ENCODE measurements around the gene CMC2. TPM values are rescaled to one million over a fixed set of nuclear protein-coding genes. Genes with fewer than 3 reads are reported as not detected.
A peak's percentile ranks its signal among the peaks of the same experiment; 100 is the strongest.

The CMC2 gene
- total and polyA plus RNA-seq, 2 of the 13 experiments (the other 11 are each of a cell fraction or from before 2014, with no cell fraction given) = 116 to 129 TPM

DNA sequence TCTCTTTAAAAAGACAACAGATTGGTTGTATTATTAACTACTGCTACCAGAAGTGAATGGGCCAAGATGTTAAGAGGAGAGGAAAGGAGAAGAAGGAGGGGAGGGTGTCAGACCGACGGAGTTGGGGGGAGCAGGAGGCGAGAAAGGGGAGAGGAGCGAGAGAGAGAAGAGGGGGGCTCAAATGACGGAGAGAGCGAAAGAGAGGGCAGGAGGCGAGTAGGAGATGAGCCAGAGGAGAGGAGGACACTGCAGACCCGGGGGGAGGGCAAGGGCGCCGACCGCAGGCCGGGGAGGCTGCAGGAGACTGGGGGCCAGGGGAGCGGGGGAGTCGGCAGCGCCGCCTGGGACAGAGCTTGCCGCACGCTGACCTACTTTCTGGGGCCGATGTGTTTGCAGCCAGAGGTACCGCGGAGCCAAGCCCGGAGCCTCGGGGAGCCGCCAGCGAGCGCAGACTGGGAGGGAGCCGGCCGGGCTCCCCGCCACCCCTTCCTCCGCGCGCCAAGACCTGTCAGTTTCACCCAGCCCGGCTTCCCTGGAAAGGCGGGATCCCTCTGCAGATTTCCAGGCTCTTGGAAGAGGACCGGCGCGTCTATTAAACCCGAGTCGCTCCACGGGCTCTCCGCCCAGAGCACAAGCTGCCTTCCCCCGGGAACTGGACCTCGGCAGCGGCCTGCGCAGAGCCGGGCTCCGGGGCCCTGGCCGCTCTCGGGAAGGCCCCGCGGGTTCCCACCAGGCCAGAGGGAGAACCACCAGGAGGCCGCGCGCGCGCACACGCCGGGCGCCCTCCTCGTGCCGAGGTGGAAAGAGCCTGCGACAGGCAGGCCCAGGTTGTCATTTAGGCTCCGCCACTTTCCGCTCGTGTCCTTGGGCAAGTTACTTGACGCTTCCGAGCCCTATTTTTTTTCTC is 74.6 kb downstream of the CMC2 start (continued):
- peak; percentile 64 for TF ChIP-seq ZNF407 (CRISPR knock-in tag; IDR thresholded peaks at IDR 0.05; ENCODE audit: not compliant biosample characterization)
- TF ChIP-seq PPARG (CRISPR knock-in tag; conservative IDR thresholded peaks at IDR 0.05) = peak; percentile 36; the same call in 1 of the 2 replicates
- peak; percentile 70; the same call in 1 of the 2 replicates for TF ChIP-seq MTF2 (CRISPR knock-in tag; IDR thresholded peaks at IDR 0.05; ENCODE audit: borderline replicate concordance)
- TF ChIP-seq AGO1 (IDR thresholded peaks at IDR 0.05; ENCODE audit: low read depth, low read length, poor library complexity, severe bottlenecking) = peak; percentile 69
- TF ChIP-seq, protein P1, sequence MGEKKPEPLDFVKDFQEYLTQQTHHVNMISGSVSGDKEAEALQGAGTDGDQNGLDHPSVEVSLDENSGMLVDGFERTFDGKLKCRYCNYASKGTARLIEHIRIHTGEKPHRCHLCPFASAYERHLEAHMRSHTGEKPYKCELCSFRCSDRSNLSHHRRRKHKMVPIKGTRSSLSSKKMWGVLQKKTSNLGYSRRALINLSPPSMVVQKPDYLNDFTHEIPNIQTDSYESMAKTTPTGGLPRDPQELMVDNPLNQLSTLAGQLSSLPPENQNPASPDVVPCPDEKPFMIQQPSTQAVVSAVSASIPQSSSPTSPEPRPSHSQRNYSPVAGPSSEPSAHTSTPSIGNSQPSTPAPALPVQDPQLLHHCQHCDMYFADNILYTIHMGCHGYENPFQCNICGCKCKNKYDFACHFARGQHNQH (CRISPR knock-in tag; IDR thresholded peaks at IDR 0.05) = peak; percentile 21; the same call in 1 of the 2 replicates
- peak; percentile 69 for TF ChIP-seq MYC (CRISPR knock-in tag; IDR thresholded peaks at IDR 0.05; ENCODE audit: borderline replicate concordance)
- no peak for TF ChIP-seq ZKSCAN8 (CRISPR knock-in tag; IDR thresholded peaks at IDR 0.05; ENCODE audit: borderline replicate concordance)
- TF ChIP-seq ZNF333 (CRISPR knock-in tag; IDR thresholded peaks at IDR 0.05; ENCODE audit: borderline replicate concordance) = no peak
- TF ChIP-seq MED13 (CRISPR knock-in tag; IDR thresholded peaks at IDR 0.05) = peak; percentile 61; the same call in 1 of the 2 replicates
- TF ChIP-seq ZNF12 (CRISPR knock-in tag; IDR thresholded peaks at IDR 0.05) = no peak
- TF ChIP-seq, protein P2, sequence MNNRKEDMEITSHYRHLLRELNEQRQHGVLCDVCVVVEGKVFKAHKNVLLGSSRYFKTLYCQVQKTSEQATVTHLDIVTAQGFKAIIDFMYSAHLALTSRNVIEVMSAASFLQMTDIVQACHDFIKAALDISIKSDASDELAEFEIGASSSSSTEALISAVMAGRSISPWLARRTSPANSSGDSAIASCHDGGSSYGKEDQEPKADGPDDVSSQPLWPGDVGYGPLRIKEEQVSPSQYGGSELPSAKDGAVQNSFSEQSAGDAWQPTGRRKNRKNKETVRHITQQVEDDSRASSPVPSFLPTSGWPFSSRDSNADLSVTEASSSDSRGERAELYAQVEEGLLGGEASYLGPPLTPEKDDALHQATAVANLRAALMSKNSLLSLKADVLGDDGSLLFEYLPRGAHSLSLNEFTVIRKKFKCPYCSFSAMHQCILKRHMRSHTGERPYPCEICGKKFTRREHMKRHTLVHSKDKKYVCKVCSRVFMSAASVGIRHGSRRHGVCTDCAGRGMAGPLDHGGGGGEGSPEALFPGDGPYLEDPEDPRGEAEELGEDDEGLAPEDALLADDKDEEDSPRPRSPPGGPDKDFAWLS (CRISPR knock-in tag; IDR thresholded peaks at IDR 0.05; ENCODE audit: borderline replicate concordance) = no peak
- TF ChIP-seq RBFOX2 (IDR thresholded peaks at IDR 0.05; ENCODE audit: low read depth, low read length) = 0 out of 2 replicates have a peak, but pooled peaks have one; percentile 28
- no peak for TF ChIP-seq ZNF709 (CRISPR knock-in tag; IDR thresholded peaks at IDR 0.05)
- TF ChIP-seq, protein P3, sequence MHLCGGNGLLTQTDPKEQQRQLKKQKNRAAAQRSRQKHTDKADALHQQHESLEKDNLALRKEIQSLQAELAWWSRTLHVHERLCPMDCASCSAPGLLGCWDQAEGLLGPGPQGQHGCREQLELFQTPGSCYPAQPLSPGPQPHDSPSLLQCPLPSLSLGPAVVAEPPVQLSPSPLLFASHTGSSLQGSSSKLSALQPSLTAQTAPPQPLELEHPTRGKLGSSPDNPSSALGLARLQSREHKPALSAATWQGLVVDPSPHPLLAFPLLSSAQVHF (CRISPR knock-in tag; IDR thresholded peaks at IDR 0.05) = 0 out of 2 replicates have a peak, but pooled peaks have one; percentile 39
- TF ChIP-seq ZNF605 (CRISPR knock-in tag; IDR thresholded peaks at IDR 0.05) = 0 out of 2 replicates have a peak, but pooled peaks have one; percentile 32
- 0 out of 2 replicates have a peak, but pooled peaks have one; percentile 36 for TF ChIP-seq ZNF329 (CRISPR knock-in tag; IDR thresholded peaks at IDR 0.05; ENCODE audit: low read depth)
